Effector CD8-positive, alpha-beta T cell (primary cell): ENCODE data around the gene MTURN.

Experiments
- DNase-seq: peaks from one replicate; lab custom pipeline; 2025; lab: John Stamatoyannopoulos, UW

MTURN gene

GRCh38 chr7:30206942-30207341, 72.2 kb downstream of the MTURN start:
- no peak for DNase-seq

- DNase-seq, result no peak
Measured at GRCh38 chr7:30207376-30207775, 72.6 kb downstream of the MTURN start.

GRCh38 chr7:30209951-30210350, 75.2 kb downstream of the MTURN start:
- DNase-seq, result no peak
